Dendritic cell treated with granulocyte-macrophage colony-stimulating factor and Interleukin-4, amounts not matched to agents 40 ng/mL and 50 ng/mL, for 4 days (primary cell): ENCODE measurements around the gene MEN1.

Experiments
- H3K27ac Mint-ChIP-seq: one replicate; pipeline ENCODE4 v1.8.0; 2022; ENCODE audit warnings: mild to moderate bottlenecking, mixed read lengths
- H3K27me3 Mint-ChIP-seq: one replicate; pipeline ENCODE4 v1.8.0; 2022; ENCODE audit warnings: mild to moderate bottlenecking, mixed read lengths
- H3K36me3 Mint-ChIP-seq: one replicate; pipeline ENCODE4 v1.8.0; 2022; ENCODE audit warnings: low read depth, mixed read lengths
- H3K4me1 Mint-ChIP-seq: one replicate; pipeline ENCODE4 v1.8.0; 2022; ENCODE audit warnings: low read depth, mixed read lengths
- H3K4me3 Mint-ChIP-seq: one replicate; pipeline ENCODE4 v1.8.0; 2022; ENCODE audit warnings: mild to moderate bottlenecking, moderate library complexity, mixed read lengths
- H3K9me3 Mint-ChIP-seq: one replicate; pipeline ENCODE4 v1.8.0; 2022; ENCODE audit warnings: mixed read lengths
- intact Hi-C: fragments of 100-400 bp; cut with micrococcal nuclease; formaldehyde crosslinking; loops from one replicate; pipeline ENCODE4 v1.15.0; 2022

Gene MEN1

GRCh38 chr11:64805481-64805880, 4.9 kb downstream of the MEN1 start:
- Mint-ChIP-seq H3K4me3 (no peak overlapping the region), H3K27me3 (peaks cover 1% of the 10 kb centered on the region), H3K4me1 (peaks cover 52% of the 10 kb centered on the region), H3K36me3 (peaks cover 48% of the 10 kb centered on the region), H3K27ac (no peak overlapping the region), H3K9me3 (no peaks in the 10 kb centered on the region)
- intact Hi-C loops, result no loop called here

DNA sequence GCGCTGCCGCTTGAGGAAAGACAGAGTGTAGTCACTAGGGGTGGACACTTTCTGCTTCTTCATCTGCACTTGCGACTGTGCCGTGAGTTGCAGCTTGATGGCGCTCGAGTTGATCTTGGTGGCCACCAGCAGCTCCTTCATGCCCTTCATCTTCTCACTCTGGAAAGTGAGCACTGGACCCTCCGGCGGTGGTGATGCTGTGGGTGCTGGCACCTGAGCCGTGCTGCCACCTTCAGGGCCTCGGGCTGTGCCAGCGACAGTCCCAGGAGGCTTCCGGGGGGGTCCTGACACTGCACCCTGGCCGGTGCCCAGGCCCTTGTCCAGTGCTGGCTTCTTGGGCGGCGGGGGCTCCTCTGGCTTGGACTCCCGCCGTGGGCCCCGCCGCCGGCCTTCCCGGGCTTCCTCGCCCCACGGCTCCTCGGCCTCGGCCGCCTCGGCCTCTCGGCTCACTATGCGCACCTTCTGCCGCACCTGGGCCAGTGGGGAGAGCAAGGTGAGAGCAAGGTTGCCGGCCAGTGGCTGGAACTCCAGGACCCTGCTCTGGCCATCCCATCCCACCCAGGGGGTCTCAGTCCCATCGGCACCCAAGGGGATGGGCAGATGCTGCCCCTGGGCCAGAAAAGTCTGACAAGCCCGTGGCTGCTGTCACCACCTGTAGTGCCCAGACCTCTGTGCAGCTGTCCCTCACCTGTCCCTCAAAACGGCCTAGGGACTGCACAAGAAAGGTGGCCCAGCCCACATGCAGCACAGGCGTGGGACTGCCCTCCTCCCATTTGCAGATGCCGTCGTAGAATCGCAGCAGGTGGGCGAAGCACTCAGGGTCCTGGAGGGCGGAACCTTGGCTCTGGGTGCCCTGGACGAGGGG, 5.8 kb downstream of the MEN1 start:
- H3K4me1 Mint-ChIP-seq, result peaks cover 43% of the 10 kb centered on the region
- peaks cover under 1% of the 10 kb centered on the region for H3K27me3 Mint-ChIP-seq
- peaks cover 51% of the 10 kb centered on the region for H3K36me3 Mint-ChIP-seq
- H3K27ac Mint-ChIP-seq, result no peak overlapping the region
- intact Hi-C loops, result no loop called here
- no peak overlapping the region for H3K4me3 Mint-ChIP-seq
- H3K9me3 Mint-ChIP-seq, result no peaks in the 10 kb centered on the region

DNA sequence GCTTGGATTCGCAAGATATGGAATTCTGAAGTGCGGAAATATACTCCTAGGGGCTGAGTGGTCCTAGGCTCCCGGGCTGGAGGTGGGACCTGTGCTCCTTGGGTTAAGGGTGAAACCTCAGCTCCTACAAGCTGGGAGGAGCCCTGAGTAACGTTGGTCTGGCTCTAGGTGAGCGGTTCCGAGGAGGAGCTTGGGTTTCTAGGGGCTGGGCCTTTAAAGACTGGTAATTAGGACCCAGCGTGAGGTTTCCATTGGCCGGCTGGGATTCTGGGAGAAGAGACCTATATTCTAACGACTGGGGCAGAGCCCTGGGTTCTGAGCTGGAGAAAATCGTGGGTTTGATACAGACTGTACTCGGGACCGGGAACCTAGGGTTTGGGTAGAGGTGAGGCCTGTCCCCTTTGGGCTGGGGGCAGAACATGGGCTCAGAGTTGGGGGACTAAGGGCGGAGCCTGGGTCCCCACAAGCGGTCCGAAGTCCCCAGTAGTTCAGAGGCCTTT, 6.5 kb downstream of the MEN1 start:
- H3K9me3 Mint-ChIP-seq, result no peaks in the 10 kb centered on the region
- no peaks in the 10 kb centered on the region for H3K27me3 Mint-ChIP-seq
- H3K4me3 Mint-ChIP-seq, result peak overlapping the region; percentile 77
- intact Hi-C loops, result loop anchor here (1.0 kb wide), 1 partner anchor 26 kb away; the partner anchor contains the start of gene SF1
- H3K4me1 Mint-ChIP-seq, result peaks cover 39% of the 10 kb centered on the region
- H3K36me3 Mint-ChIP-seq, result peaks cover 57% of the 10 kb centered on the region
- H3K27ac Mint-ChIP-seq, result peak overlapping the region; percentile 77

DNA sequence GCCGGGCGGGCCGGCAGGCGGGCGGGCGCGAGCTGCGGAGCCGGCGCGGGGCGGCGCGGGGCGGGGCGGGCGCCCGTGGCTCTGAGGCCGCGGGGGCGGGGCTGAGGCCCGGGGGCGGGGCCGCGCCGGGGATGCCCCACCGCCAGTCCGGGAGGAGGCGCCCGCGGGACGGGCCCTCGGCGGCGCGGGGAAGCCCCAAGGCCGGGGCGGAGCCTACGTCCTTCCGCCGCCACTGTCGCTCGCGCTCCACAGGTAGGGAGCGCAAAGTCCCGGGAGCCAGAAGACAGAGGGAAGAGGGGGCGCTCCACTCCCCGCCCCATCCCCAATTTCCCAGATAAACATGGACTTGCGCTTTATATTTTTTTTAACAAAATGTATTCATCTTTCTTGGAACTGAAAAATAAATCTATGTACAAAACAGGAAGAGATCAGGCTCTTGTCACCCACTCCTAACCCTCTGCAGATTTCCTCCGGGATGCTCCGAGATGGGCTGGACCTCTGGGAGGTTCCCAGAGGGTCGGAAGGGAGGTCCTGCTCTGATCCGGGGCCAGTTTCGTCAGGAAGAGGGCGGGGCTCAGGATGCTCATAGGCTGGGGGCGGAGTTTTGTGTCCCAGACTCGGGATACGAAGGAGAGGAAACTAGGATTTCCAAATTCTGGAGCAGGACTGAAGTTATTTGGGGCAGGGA, 7.0 kb downstream of the MEN1 start, which contains the start of gene MAP4K2:
Gene MAP4K2, minus strand, starts transcription at position 57 of the 688 bp plus-strand sequence. CDS start 65 bp downstream, outside the sequence.
- intact Hi-C loops, result loop anchor here (1.0 kb wide), 1 partner anchor 25 kb away; the partner anchor contains the start of gene SF1
- H3K4me1 Mint-ChIP-seq, result peaks cover 41% of the 10 kb centered on the region
- peak within 1 kb of the TSS; percentile 77 for H3K4me3 Mint-ChIP-seq
- H3K27me3 Mint-ChIP-seq, result no peaks in the 10 kb centered on the region
- peak within 1 kb of the TSS; percentile 77 for H3K27ac Mint-ChIP-seq
- H3K36me3 Mint-ChIP-seq, result peaks cover 59% of the 10 kb centered on the region
- no peaks in the 10 kb centered on the region for H3K9me3 Mint-ChIP-seq

GRCh38 chr11:64802370-64803157, 7.8 kb downstream of the MEN1 start:
- Mint-ChIP-seq H3K27ac (peak overlapping the region; percentile 70), H3K9me3 (no peaks in the 10 kb centered on the region), H3K4me1 (peaks cover 36% of the 10 kb centered on the region), H3K27me3 (no peaks in the 10 kb centered on the region), H3K36me3 (peaks cover 51% of the 10 kb centered on the region), H3K4me3 (peak overlapping the region; percentile 58)
- intact Hi-C loops, result loop anchor here (1.0 kb wide), 1 partner anchor 24 kb away; the partner anchor contains the start of gene SF1

DNA sequence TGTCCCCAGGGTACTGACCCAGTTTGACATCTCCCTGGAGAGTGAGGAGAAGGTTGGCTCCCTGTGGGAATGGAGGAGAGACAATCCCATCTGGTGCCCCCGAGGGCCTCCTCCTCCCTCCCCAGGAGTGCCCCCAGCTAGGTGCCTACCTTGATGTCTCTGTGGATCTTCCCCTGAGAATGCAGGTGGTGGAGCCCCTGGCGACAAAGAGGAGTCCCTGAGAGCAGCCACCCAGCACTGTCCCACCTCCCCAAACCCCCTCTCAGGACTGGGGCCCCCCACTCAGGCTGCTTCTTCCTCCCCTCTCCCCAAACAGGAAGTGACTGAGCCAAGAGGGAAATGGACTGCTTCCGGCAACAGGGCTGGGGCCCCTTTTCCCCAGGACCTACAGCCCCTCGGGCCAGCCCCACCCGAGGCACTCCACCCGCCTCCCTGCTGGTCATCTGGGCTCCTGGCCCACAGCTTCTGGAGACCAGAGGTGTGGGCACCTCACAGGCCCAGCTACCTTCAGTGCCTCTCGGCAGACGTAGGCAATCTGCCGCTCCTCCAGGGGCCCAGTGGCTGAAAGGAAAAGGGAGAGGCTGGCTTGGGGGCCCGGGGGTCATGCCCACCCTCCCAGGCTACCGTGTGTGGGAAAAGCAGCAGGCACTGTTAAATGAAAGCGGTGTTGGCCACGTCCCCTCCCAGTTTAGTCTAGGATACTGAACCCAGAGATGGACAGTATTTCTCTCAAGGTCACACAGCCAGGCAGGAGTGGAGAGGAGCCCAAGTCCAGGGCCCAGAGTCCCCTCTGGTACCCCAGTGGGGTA, 8.6 kb downstream of the MEN1 start:
- H3K27ac Mint-ChIP-seq, result peak overlapping the region; percentile 70
- H3K4me3 Mint-ChIP-seq, result peak overlapping the region; percentile 58
- H3K4me1 Mint-ChIP-seq, result peaks cover 34% of the 10 kb centered on the region
- H3K9me3 Mint-ChIP-seq, result no peaks in the 10 kb centered on the region
- peaks cover 50% of the 10 kb centered on the region for H3K36me3 Mint-ChIP-seq
- intact Hi-C loops, result no loop called here
- no peaks in the 10 kb centered on the region for H3K27me3 Mint-ChIP-seq

DNA sequence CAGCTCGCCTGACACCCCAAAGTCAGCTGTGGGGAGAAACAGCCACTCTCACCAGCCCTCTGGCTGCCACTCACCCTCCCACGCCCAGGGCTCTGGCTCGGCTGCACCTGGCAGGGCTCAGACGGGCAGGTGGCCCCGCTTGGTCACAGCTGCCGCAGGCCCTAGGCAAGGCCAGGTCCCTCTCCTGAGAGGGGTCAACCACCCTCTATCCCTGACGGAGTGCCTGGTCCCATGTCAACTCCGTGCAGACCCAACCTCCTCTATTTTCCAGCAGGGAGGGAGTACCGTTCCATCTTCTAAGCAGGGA, 9.2 kb downstream of the MEN1 start:
- H3K27ac Mint-ChIP-seq, result peak overlapping the region; percentile 70
- no peaks in the 10 kb centered on the region for H3K27me3 Mint-ChIP-seq
- peaks cover 50% of the 10 kb centered on the region for H3K36me3 Mint-ChIP-seq
- peaks cover 37% of the 10 kb centered on the region for H3K4me1 Mint-ChIP-seq
- H3K9me3 Mint-ChIP-seq, result no peaks in the 10 kb centered on the region
- no peak overlapping the region for H3K4me3 Mint-ChIP-seq
- intact Hi-C loops, result no loop called here

- peaks cover 40% of the 10 kb centered on the region for H3K4me1 Mint-ChIP-seq
- H3K36me3 Mint-ChIP-seq, result peaks cover 50% of the 10 kb centered on the region
- no peaks in the 10 kb centered on the region for H3K9me3 Mint-ChIP-seq
- no peak overlapping the region for H3K4me3 Mint-ChIP-seq
- peak overlapping the region; percentile 70 for H3K27ac Mint-ChIP-seq
- intact Hi-C loops, result no loop called here
- no peaks in the 10 kb centered on the region for H3K27me3 Mint-ChIP-seq
Measured at GRCh38 chr11:64800303-64801157, 9.8 kb downstream of the MEN1 start.

- Mint-ChIP-seq H3K27me3 (no peaks in the 10 kb centered on the region), H3K27ac (no peak overlapping the region), H3K36me3 (peaks cover 46% of the 10 kb centered on the region), H3K4me3 (no peak overlapping the region), H3K4me1 (peaks cover 40% of the 10 kb centered on the region), H3K9me3 (no peaks in the 10 kb centered on the region)
- intact Hi-C loops, result no loop called here
Measured at GRCh38 chr11:64799623-64800302, 10.6 kb downstream of the MEN1 start.

DNA sequence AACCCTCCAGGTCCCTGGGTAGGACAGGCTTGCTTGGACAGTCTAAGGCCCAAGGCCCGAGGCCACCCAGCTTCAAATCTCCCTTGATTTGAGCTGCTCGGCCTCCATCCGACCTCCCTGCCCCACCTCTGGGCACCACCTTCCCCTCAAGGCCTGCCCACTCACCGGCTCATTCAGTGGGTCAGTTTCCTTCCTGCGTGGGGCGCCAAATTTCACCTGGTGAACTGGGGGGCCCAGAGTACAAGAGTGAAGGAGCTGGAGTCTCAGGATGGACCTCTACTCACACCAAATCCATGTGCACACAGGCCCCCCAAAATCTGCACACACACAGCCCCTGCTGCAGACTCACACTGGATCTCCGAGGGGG, 11.1 kb downstream of the MEN1 start:
- H3K4me3 Mint-ChIP-seq, result no peak overlapping the region
- intact Hi-C loops, result no loop called here
- peaks cover 40% of the 10 kb centered on the region for H3K4me1 Mint-ChIP-seq
- H3K27me3 Mint-ChIP-seq, result no peaks in the 10 kb centered on the region
- H3K27ac Mint-ChIP-seq, result no peak overlapping the region
- peaks cover 49% of the 10 kb centered on the region for H3K36me3 Mint-ChIP-seq
- no peaks in the 10 kb centered on the region for H3K9me3 Mint-ChIP-seq

DNA sequence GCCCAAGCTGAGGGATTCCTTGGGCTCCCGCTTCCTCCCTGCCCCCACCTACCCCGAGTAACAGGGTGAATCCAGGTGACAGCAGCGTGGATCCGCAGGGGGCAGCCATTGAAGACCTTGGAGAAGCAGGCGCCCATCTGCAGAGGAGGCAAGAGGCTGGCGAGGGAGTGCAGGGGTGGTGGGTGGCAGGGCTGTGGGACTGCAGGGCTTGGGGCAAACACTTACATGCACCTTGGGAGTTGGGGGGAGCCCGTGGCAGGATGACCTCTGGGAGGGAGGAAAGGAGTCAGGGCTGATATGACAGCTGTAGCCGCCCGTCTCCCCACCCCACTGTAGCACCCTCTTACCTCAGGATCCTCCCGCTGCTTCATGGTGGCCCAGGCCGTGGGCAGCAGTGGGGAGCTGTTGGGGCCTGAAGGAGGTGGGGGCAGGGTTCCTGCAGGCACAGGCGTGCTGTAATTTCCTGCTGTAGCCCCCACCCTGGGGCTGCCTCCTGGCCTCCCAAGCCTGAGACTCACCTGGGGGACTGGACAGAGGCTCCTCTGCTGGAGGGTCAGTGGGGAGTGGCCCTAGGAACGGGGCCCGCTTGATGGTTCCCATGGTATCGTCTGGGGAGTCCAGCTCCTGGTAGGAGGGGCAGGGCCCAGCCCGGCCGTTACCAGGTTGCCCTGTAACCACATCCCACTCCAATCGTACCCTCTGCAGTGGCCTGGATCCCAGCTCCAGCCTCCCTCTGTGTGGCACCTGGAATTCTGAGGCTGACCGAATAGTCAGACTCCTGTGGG, 13.4 kb downstream of the MEN1 start:
- peaks cover 27% of the 10 kb centered on the region for H3K4me1 Mint-ChIP-seq
- no peak overlapping the region for H3K4me3 Mint-ChIP-seq
- H3K27ac Mint-ChIP-seq, result no peak overlapping the region
- peaks cover 50% of the 10 kb centered on the region for H3K36me3 Mint-ChIP-seq
- no peaks in the 10 kb centered on the region for H3K27me3 Mint-ChIP-seq
- intact Hi-C loops, result no loop called here
- no peaks in the 10 kb centered on the region for H3K9me3 Mint-ChIP-seq
